Measurements from ENCODE around the gene HSD17B2. TPM values are rescaled to one million over a fixed set of nuclear protein-coding genes. Genes with fewer than 3 reads are reported as not detected.

HSD17B2 gene
- total RNA-seq, 1 donor, result not detected

- Histone ChIP-seq H3K4me1 (ENCODE audit: insufficient read depth, low read length) (no peaks in the 10 kb centered on the region), H2AFZ (ENCODE audit: low read length) (no peak overlapping the region), H3K9me3 (ENCODE audit: low read depth, low read length) (no peaks in the 10 kb centered on the region), H3K27ac (ENCODE audit: low read depth, low read length) (no peak overlapping the region), H3K36me3 (ENCODE audit: insufficient read depth, low read length) (no peaks in the 10 kb centered on the region), H3K27me3 (ENCODE audit: insufficient read depth, low read length) (no peaks in the 10 kb centered on the region), H3K4me3 (ENCODE audit: insufficient read depth, low read length) (no peak overlapping the region), H3K4me2 (ENCODE audit: insufficient read depth, low read length) (no peak overlapping the region), H3K79me2 (ENCODE audit: insufficient read depth, low read length) (no peaks in the 10 kb centered on the region), H4K20me1 (ENCODE audit: insufficient read depth, low read length) (no peaks in the 10 kb centered on the region)
- TF ChIP-seq, protein P1, sequence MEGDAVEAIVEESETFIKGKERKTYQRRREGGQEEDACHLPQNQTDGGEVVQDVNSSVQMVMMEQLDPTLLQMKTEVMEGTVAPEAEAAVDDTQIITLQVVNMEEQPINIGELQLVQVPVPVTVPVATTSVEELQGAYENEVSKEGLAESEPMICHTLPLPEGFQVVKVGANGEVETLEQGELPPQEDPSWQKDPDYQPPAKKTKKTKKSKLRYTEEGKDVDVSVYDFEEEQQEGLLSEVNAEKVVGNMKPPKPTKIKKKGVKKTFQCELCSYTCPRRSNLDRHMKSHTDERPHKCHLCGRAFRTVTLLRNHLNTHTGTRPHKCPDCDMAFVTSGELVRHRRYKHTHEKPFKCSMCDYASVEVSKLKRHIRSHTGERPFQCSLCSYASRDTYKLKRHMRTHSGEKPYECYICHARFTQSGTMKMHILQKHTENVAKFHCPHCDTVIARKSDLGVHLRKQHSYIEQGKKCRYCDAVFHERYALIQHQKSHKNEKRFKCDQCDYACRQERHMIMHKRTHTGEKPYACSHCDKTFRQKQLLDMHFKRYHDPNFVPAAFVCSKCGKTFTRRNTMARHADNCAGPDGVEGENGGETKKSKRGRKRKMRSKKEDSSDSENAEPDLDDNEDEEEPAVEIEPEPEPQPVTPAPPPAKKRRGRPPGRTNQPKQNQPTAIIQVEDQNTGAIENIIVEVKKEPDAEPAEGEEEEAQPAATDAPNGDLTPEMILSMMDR (IDR thresholded peaks at IDR 0.05; ENCODE audit: extremely low read depth, low read depth, low read length), result no peak
- DNase-seq (ENCODE audit: insufficient read length, low spot score, missing footprints), result no peak
These were observed 2.0 kb upstream of the HSD17B2 start for GRCh38 chr16:82033006-82033405.

- TF ChIP-seq, protein P1 (IDR thresholded peaks at IDR 0.05; ENCODE audit: extremely low read depth, low read depth, low read length), result no peak
- H3K4me2 ChIP-seq (ENCODE audit: insufficient read depth, low read length), result no peak overlapping the region
- no peaks in the 10 kb centered on the region for H3K4me1 ChIP-seq (ENCODE audit: insufficient read depth, low read length)
- DNase-seq (ENCODE audit: insufficient read length, low spot score, missing footprints), result no peak
- no peaks in the 10 kb centered on the region for H3K79me2 ChIP-seq (ENCODE audit: insufficient read depth, low read length)
- no peaks in the 10 kb centered on the region for H3K9me3 ChIP-seq (ENCODE audit: low read depth, low read length)
- H2AFZ ChIP-seq (ENCODE audit: low read length), result no peak overlapping the region
- no peaks in the 10 kb centered on the region for H4K20me1 ChIP-seq (ENCODE audit: insufficient read depth, low read length)
- H3K27me3 ChIP-seq (ENCODE audit: insufficient read depth, low read length), result no peaks in the 10 kb centered on the region
- no peak overlapping the region for H3K27ac ChIP-seq (ENCODE audit: low read depth, low read length)
- no peak overlapping the region for H3K4me3 ChIP-seq (ENCODE audit: insufficient read depth, low read length)
- H3K36me3 ChIP-seq (ENCODE audit: insufficient read depth, low read length), result no peaks in the 10 kb centered on the region
These were observed 1.3 kb upstream of the HSD17B2 start for GRCh38 chr16:82033683-82034300.

- Histone ChIP-seq H4K20me1 (ENCODE audit: insufficient read depth, low read length) (no peaks in the 10 kb centered on the region), H3K4me3 (ENCODE audit: insufficient read depth, low read length) (no peak overlapping the region), H3K36me3 (ENCODE audit: insufficient read depth, low read length) (no peaks in the 10 kb centered on the region), H2AFZ (ENCODE audit: low read length) (no peak overlapping the region), H3K79me2 (ENCODE audit: insufficient read depth, low read length) (no peaks in the 10 kb centered on the region), H3K4me1 (ENCODE audit: insufficient read depth, low read length) (no peaks in the 10 kb centered on the region), H3K27ac (ENCODE audit: low read depth, low read length) (no peak overlapping the region), H3K4me2 (ENCODE audit: insufficient read depth, low read length) (no peak overlapping the region), H3K27me3 (ENCODE audit: insufficient read depth, low read length) (no peaks in the 10 kb centered on the region), H3K9me3 (ENCODE audit: low read depth, low read length) (no peaks in the 10 kb centered on the region)
- DNase-seq (ENCODE audit: insufficient read length, low spot score, missing footprints), result no peak
- TF ChIP-seq, protein P1 (IDR thresholded peaks at IDR 0.05; ENCODE audit: extremely low read depth, low read depth, low read length), result no peak
These were observed 2.2 kb downstream of the HSD17B2 start for GRCh38 chr16:82037251-82037650.

GRCh38 chr16:82037666-82038065, 2.6 kb downstream of the HSD17B2 start:
- no peaks in the 10 kb centered on the region for H3K36me3 ChIP-seq (ENCODE audit: insufficient read depth, low read length)
- H3K27ac ChIP-seq (ENCODE audit: low read depth, low read length), result no peak overlapping the region

More at GRCh38 chr16:82037666-82038065, 2.6 kb downstream of the HSD17B2 start:
- no peaks in the 10 kb centered on the region for H3K9me3 ChIP-seq (ENCODE audit: low read depth, low read length)
- no peak overlapping the region for H3K4me2 ChIP-seq (ENCODE audit: insufficient read depth, low read length)
- H4K20me1 ChIP-seq (ENCODE audit: insufficient read depth, low read length), result no peaks in the 10 kb centered on the region
- no peak for DNase-seq (ENCODE audit: insufficient read length, low spot score, missing footprints)
- TF ChIP-seq, protein P1 (IDR thresholded peaks at IDR 0.05; ENCODE audit: extremely low read depth, low read depth, low read length), result no peak
- no peaks in the 10 kb centered on the region for H3K79me2 ChIP-seq (ENCODE audit: insufficient read depth, low read length)
- H3K27me3 ChIP-seq (ENCODE audit: insufficient read depth, low read length), result no peaks in the 10 kb centered on the region
- no peak overlapping the region for H3K4me3 ChIP-seq (ENCODE audit: insufficient read depth, low read length)
- no peaks in the 10 kb centered on the region for H3K4me1 ChIP-seq (ENCODE audit: insufficient read depth, low read length)
- H2AFZ ChIP-seq (ENCODE audit: low read length), result no peak overlapping the region
